ENCODE measurements around the gene DHRS12. TPM values are rescaled to one million over a fixed set of nuclear protein-coding genes. Genes with fewer than 3 reads are reported as not detected.

Gene DHRS12
- total RNA-seq, 1 experiment from 2014 or later = 8.8 TPM

DNA sequence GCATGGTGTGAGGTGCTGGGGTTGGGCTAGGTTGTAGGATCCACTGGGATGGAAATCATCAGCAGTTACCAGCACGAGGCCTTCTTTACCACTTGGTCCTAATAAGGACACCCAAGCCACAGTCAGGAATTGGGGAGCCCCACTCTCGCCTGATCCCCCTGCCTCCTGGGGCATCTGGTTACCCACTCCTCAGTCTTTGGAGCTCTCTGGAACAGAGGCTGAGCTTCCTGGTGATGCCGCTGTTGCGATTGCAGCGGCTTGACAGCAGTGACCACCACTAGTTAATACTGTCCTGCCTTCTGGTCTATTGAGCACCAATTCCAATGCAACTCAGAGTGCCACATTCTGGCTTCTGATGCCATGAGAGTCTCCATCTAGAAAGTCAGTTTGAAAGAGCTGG lies 27.6 kb upstream of the DHRS12 start:
- Histone ChIP-seq H3K18ac (ENCODE audit: insufficient read length, low read depth, low read length) (no peak overlapping the region), H3K27me3 (ENCODE audit: insufficient read depth, low read length) (no peaks in the 10 kb centered on the region), H3T11ph (ENCODE audit: low read length) (no peak overlapping the region), H3K9me3 (ENCODE audit: control insufficient read depth, low read depth, low read length) (no peaks in the 10 kb centered on the region), H3K79me2 (ENCODE audit: insufficient read depth, low read length) (no peaks in the 10 kb centered on the region), H3K14ac (ENCODE audit: insufficient read depth, low read length) (no peak overlapping the region), H4K5ac (ENCODE audit: insufficient read length, low read depth, low read length) (no peak overlapping the region), H3K9ac (ENCODE audit: extremely low read depth, insufficient read length, low read length) (no peak overlapping the region), H2BK12ac (ENCODE audit: insufficient read length, low read depth, low read length) (no peak overlapping the region), H4K8ac (replicated peaks; ENCODE audit: insufficient read length, low read depth, low read length) (no peak overlapping the region), H2BK15ac (ENCODE audit: low read depth, low read length) (no peak overlapping the region), H3K23me2 (ENCODE audit: insufficient read length, low read depth, low read length, poor library complexity, severe bottlenecking) (no peaks in the 10 kb centered on the region), H2BK20ac (ENCODE audit: low read depth, low read length, poor library complexity, severe bottlenecking) (no peak overlapping the region), H2AFZ (ENCODE audit: low read length) (no peak overlapping the region), H3K27ac (ENCODE audit: insufficient read length, low read depth, low read length) (no peak overlapping the region), H2BK5ac (ENCODE audit: insufficient read length, low read length) (no peak overlapping the region), H2BK120ac (ENCODE audit: low read depth, low read length, poor library complexity, severe bottlenecking) (no peak overlapping the region), H3K23ac (ENCODE audit: insufficient read length, low read depth, low read length) (no peak overlapping the region), H3K4me1 (ENCODE audit: insufficient read depth, low read length) (no peaks in the 10 kb centered on the region), H4K91ac (ENCODE audit: insufficient read length, low read depth, low read length) (no peak overlapping the region), H3K4ac (ENCODE audit: low read depth, low read length) (no peak overlapping the region), H3K56ac (ENCODE audit: insufficient read length, low read depth, low read length) (no peak overlapping the region), H4K20me1 (ENCODE audit: control insufficient read depth, insufficient read depth, insufficient read length) (no peaks in the 10 kb centered on the region), H3K79me1 (ENCODE audit: insufficient read depth, low read depth, low read length, poor library complexity, severe bottlenecking) (no peaks in the 10 kb centered on the region), H2AK5ac (ENCODE audit: insufficient read length, low read length) (no peak overlapping the region), H3K4me2 (ENCODE audit: insufficient read depth, insufficient read length, low read length) (no peak overlapping the region)
- WGBS (ENCODE audit: extremely low coverage, insufficient read length, low lambda C conversion rate) = no CpG with 5 or more reads among the region's 5 CpGs
- TF ChIP-seq, protein P1, sequence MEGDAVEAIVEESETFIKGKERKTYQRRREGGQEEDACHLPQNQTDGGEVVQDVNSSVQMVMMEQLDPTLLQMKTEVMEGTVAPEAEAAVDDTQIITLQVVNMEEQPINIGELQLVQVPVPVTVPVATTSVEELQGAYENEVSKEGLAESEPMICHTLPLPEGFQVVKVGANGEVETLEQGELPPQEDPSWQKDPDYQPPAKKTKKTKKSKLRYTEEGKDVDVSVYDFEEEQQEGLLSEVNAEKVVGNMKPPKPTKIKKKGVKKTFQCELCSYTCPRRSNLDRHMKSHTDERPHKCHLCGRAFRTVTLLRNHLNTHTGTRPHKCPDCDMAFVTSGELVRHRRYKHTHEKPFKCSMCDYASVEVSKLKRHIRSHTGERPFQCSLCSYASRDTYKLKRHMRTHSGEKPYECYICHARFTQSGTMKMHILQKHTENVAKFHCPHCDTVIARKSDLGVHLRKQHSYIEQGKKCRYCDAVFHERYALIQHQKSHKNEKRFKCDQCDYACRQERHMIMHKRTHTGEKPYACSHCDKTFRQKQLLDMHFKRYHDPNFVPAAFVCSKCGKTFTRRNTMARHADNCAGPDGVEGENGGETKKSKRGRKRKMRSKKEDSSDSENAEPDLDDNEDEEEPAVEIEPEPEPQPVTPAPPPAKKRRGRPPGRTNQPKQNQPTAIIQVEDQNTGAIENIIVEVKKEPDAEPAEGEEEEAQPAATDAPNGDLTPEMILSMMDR (conservative IDR thresholded peaks at IDR 0.05) = no peak
- Mint-ChIP-seq H3K4me1 (peaks cover 9 to 12% of the 10 kb centered on the region in 2 experiments), H3K4me3 (no peak overlapping the region), H3K27ac (no peak overlapping the region), H3K27me3 (ENCODE audit: low read depth) (no peaks in the 10 kb centered on the region; the same call in 1 of the 2 replicates), H3K9me3 (no peaks in the 10 kb centered on the region), H3K36me3 (ENCODE audit: insufficient read depth in 1 of 3, low read depth in 3 of 3) (no peaks in the 10 kb centered on the region)
- peak; percentile 7 for DNase-seq
